Stimulated activated effector memory CD8-positive, alpha-beta T cell treated with anti-CD3 and anti-CD28 coated beads, Interleukin-12 subunit alpha, Interleukin-12 subunit beta, amount 100 ng/mL, for 72 hours (primary cell): Measurements from ENCODE around the gene FAH.

Source experiments
- ATAC-seq: fragments of 150-1000 bp; cut with Tn5 transposase; 2 replicates; pipeline ENCODE4 v1.10.0; 2021
- DNase-seq, 2 donors: peaks; one replicate each; pipeline ENCODE4 v3.0.0; 2021 to 2022; ENCODE audit warnings: low spot score in 2 of 2
- H3K27ac Mint-ChIP-seq: one replicate; pipeline ENCODE4 v1.8.0; 2022; ENCODE audit warnings: mild to moderate bottlenecking, mixed read lengths
- H3K36me3 Mint-ChIP-seq: one replicate; pipeline ENCODE4 v1.8.0; 2022; ENCODE audit warnings: mild to moderate bottlenecking, mixed read lengths
- H3K4me1 Mint-ChIP-seq: one replicate; pipeline ENCODE4 v1.8.0; 2022; ENCODE audit warnings: mixed read lengths
- H3K4me3 Mint-ChIP-seq: one replicate; pipeline ENCODE4 v1.8.0; 2022; ENCODE audit warnings: mild to moderate bottlenecking, mixed read lengths
- H3K9me3 Mint-ChIP-seq: one replicate; pipeline ENCODE4 v1.8.0; 2022; ENCODE audit warnings: mixed read lengths

FAH gene

GRCh38 chr15:80211976-80212375 lies 59.2 kb downstream of the FAH start:
- H3K4me1 Mint-ChIP-seq: no peaks in the 10 kb centered on the region
- no peak overlapping the region for H3K27ac Mint-ChIP-seq
- no peaks in the 10 kb centered on the region for H3K36me3 Mint-ChIP-seq
- no peak for ATAC-seq
- H3K9me3 Mint-ChIP-seq: no peaks in the 10 kb centered on the region
- DNase-seq: peak in 1 of 2 donors; percentile 38
- no peak overlapping the region for H3K4me3 Mint-ChIP-seq

GRCh38 chr15:80214910-80215309 lies 62.1 kb downstream of the FAH start:
- Mint-ChIP-seq H3K9me3 (no peaks in the 10 kb centered on the region), H3K4me3 (no peak overlapping the region), H3K36me3 (no peaks in the 10 kb centered on the region)

GRCh38 chr15:80216141-80216540 lies 63.3 kb downstream of the FAH start:
- DNase-seq: no peak
- ATAC-seq: no peak
- Mint-ChIP-seq H3K4me1 (no peaks in the 10 kb centered on the region), H3K27ac (no peak overlapping the region), H3K9me3 (no peaks in the 10 kb centered on the region), H3K4me3 (no peak overlapping the region), H3K36me3 (no peaks in the 10 kb centered on the region)

More at GRCh38 chr15:80214910-80215309, 62.1 kb downstream of the FAH start:
- no peaks in the 10 kb centered on the region for H3K4me1 Mint-ChIP-seq
- no peak overlapping the region for H3K27ac Mint-ChIP-seq
- DNase-seq (no peak), ATAC-seq (no peak)

- Mint-ChIP-seq H3K27ac (no peak overlapping the region), H3K36me3 (no peaks in the 10 kb centered on the region), H3K9me3 (no peaks in the 10 kb centered on the region), H3K4me1 (no peaks in the 10 kb centered on the region), H3K4me3 (no peak overlapping the region)
- DNase-seq (no peak), ATAC-seq (no peak)
Observed at GRCh38 chr15:80216911-80217310, 64.1 kb downstream of the FAH start.

GRCh38 chr15:80217327-80217900 lies 64.6 kb downstream of the FAH start:
- ATAC-seq (no peak), DNase-seq (no peak)
- Mint-ChIP-seq H3K36me3 (no peaks in the 10 kb centered on the region), H3K9me3 (no peaks in the 10 kb centered on the region), H3K4me1 (no peaks in the 10 kb centered on the region), H3K27ac (no peak overlapping the region), H3K4me3 (no peak overlapping the region)

GRCh38 chr15:80219955-80220354 lies 67.2 kb downstream of the FAH start:
- DNase-seq: no peak
- no peak overlapping the region for H3K27ac Mint-ChIP-seq
- H3K4me3 Mint-ChIP-seq: no peak overlapping the region
- no peaks in the 10 kb centered on the region for H3K36me3 Mint-ChIP-seq
- ATAC-seq: no peak
- no peaks in the 10 kb centered on the region for H3K4me1 Mint-ChIP-seq
- no peaks in the 10 kb centered on the region for H3K9me3 Mint-ChIP-seq

GRCh38 chr15:80228959-80229610 lies 76.3 kb downstream of the FAH start:
- no peaks in the 10 kb centered on the region for H3K36me3 Mint-ChIP-seq
- no peak for ATAC-seq
- H3K27ac Mint-ChIP-seq: no peak overlapping the region
- H3K9me3 Mint-ChIP-seq: no peaks in the 10 kb centered on the region
- no peak for DNase-seq
- H3K4me3 Mint-ChIP-seq: no peak overlapping the region
- no peaks in the 10 kb centered on the region for H3K4me1 Mint-ChIP-seq

- Mint-ChIP-seq H3K4me1 (no peaks in the 10 kb centered on the region), H3K4me3 (no peak overlapping the region), H3K27ac (no peak overlapping the region), H3K36me3 (no peaks in the 10 kb centered on the region), H3K9me3 (no peaks in the 10 kb centered on the region)
- no peak for DNase-seq
- ATAC-seq: no peak
Observed at GRCh38 chr15:80231371-80231770, 78.6 kb downstream of the FAH start.

- no peaks in the 10 kb centered on the region for H3K9me3 Mint-ChIP-seq
- DNase-seq: no peak
- no peaks in the 10 kb centered on the region for H3K36me3 Mint-ChIP-seq
- H3K4me3 Mint-ChIP-seq: no peak overlapping the region
- ATAC-seq: no peak
- no peaks in the 10 kb centered on the region for H3K4me1 Mint-ChIP-seq
- no peak overlapping the region for H3K27ac Mint-ChIP-seq
Observed at GRCh38 chr15:80233581-80233980, 80.8 kb downstream of the FAH start.

GRCh38 chr15:80234883-80235282 lies 82.1 kb downstream of the FAH start:
- ATAC-seq (peak; percentile 63), DNase-seq (peak; percentile 18 to 70)
- Mint-ChIP-seq H3K4me1 (no peaks in the 10 kb centered on the region), H3K4me3 (no peak overlapping the region), H3K36me3 (no peaks in the 10 kb centered on the region), H3K9me3 (no peaks in the 10 kb centered on the region), H3K27ac (no peak overlapping the region)
